ENCODE measurements around the gene UBE2V1.
"Not testable (repeated sequence)": the region's sequence is repeated elsewhere in the genome, so short reads cannot be mapped to it uniquely, and the experiment has no call there.

UBE2V1 gene

GRCh38 chr20:50113420-50114224 lies 672 bp upstream of the UBE2V1 start:
- DNase-seq = no peak

- DNase-seq = no peak
Measured at GRCh38 chr20:50111829-50112495, 988 bp downstream of the UBE2V1 start.

- DNase-seq = no peak
Measured at GRCh38 chr20:50111120-50111828, 1.7 kb downstream of the UBE2V1 start.

DNA sequence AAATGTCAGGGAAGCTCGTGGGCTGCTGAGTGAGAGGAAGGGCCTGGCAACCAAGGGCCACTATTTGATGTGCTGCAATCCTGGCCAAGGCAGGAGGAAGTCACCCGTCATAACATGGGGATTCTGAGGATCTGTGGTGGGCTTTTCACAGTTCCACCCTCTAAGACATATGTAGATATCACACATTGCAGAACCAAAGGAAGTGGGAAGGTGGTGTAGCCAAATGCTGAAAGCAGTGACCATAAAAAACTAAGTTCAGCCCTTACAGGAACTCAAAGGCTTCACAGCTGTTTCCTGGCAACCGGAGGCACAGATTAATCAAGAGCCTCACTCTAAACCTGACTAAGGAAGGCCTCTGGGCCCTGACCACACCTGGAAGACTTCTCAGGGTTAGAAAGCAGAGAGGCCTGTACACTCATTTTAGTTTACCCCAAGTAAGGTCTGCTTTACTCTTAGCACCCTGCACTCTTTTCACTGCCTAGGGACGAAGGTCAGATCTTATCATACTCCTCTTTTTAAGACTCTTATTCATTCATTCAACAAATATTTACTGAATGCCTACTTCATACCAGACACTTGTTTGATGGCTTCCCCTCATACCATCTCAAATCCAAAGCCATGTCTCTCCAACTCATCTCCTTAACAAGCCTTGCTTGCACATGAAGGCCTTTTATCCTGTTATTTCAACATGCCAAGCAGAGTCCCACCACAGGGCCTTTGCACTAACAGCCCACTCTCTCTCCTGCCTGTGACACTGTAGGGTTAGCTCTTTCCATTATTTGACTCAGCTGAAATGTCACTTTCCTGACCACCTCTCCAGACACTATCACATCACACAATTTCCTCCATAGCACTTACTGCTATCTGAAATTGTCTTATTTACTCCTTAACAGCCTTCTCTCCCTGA lies 2.6 kb downstream of the UBE2V1 start:
- DNase-seq = no peak

- DNase-seq = no peak
Measured at GRCh38 chr20:50108556-50109235, 4.3 kb downstream of the UBE2V1 start.

GRCh38 chr20:50107796-50108331 lies 5.1 kb downstream of the UBE2V1 start:
- DNase-seq = no peak

DNA sequence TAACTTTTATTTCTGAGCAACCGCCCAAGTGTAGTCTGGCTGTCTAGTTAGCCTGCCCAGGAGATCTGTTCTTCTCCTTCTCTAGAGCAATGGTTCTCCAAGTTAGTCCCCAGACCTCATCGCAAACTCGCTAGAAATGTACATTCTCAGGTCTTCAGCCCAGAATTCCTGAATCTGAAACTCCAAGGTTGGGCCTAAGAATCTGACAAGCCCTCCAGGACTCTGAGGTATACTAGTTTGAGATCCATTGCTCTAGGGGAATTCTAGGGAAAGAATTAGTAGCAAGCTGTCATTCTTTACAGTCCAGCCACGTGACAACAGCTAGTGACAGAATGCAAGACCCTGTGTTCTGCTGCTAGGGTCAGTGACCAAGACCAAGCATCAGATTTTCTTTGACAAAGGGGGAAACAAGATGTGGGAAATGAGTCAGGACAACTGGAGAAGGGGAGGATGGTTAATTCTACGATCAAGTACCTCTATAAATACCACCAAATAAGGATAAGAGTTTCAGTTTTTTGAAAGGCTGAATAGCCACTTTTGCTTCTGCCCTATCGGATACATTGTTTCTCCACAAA lies 5.8 kb downstream of the UBE2V1 start:
- DNase-seq = no peak

DNA sequence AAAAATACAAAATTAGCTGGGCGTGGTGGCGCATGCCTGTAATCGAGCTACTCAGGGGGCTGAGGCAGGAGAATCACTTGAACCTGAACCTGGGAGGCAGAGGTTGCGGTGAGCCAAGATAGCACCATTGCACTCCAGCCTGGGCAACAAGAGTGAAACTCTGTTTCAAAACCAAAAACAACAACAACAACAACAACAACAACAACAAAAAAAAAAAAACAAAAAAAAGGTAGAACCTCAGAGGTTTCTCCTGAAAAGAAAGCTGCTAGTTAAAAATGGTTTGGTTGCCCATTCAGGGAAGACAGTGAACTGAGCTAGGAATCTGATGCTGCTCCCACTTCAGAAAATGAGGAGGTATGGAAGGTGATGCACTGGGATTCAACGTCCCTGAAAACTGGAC lies 6.3 kb downstream of the UBE2V1 start:
- not testable (repeated sequence) for DNase-seq

DNA sequence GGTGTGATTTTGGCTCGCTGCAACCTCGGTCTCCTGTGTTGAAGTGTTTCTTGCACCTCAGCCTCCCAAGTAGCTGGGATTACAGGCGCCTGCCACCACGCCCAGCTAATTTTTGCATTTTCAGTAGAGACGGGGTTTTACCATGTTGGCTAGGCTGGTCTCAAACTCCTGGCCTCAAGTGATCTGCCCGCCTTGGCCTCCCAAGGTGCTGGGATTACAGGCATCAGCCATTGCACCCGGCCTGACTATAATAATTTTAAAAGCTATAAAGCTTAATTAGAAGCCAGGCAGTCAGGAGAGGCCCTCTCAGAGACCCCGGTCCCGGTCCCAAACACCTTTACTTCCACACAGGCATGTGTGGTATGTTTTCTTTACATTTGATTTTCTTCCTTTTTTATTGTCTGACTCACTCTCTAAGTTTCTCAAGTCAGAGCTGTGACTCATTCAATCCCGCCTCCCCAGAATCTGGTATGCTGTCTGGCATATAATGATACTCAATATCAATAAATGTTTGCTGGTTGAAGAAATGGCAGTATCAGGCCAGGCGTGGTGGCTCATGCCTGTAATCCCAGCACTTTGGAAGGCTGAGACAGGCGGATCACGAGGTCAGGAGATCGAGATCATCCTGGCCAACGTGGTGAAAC lies 9.4 kb downstream of the UBE2V1 start:
- not testable (repeated sequence) for DNase-seq

DNA sequence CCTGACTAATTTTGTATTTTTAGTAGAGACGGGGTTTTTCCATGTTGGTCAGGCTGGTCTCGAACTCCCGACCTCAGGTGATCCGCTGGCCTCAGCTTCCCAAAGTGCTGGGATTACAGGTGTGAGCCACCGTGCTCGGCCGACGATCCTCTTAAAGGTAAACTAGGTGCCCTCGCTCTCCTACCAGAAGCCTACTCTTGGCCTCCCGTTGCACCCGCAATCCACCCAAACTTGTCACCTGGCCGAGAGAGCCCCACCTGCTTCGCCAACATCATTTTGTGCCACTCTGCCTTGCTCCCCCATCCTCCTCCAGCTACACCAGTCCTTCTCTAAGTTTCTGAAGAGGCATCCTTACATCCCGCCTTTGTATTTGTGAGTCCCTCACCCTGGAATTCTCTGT lies 10.4 kb downstream of the UBE2V1 start:
- DNase-seq = not testable (repeated sequence)

DNA sequence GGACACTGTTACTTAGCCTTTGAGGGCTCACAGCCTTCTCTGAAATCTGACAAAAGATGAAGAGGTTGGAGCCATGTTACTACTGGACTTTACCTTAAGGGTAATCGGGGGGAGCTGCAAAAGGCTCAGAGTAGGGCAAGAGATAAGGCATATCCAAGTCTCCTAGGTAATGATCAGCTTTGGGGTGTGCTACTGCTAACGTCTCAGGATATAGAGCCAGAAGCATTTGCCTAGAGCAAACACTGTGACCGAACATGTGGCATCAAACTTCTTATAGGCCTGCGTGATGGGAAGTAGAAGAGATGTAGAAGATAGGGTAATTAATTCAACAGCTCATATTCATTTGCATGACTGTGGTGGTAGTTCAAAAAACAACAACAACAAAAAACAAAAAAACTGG lies 11.1 kb downstream of the UBE2V1 start:
- no peak for DNase-seq

- no peak for DNase-seq
Measured at GRCh38 chr20:50101281-50101680, 11.7 kb downstream of the UBE2V1 start.

DNA sequence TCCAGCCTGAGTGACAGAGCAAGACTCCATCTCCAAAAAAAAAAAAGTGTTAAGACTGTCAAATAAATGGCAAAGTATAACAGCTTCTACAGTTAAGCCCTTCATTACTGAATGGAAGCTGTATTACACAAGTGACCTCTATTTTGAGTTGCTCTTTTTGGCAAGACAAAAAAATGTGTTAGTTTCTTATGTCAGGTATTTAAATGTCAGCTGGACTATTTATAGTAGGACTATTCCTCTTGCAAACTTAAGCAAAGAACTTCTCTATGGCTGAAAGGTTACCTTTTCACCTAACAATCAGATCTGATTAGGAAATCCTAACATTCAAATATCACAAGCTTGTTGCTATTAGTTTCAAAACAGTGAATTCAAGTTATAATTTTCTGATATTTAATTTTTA lies 12.4 kb downstream of the UBE2V1 start:
- no peak for DNase-seq

DNA sequence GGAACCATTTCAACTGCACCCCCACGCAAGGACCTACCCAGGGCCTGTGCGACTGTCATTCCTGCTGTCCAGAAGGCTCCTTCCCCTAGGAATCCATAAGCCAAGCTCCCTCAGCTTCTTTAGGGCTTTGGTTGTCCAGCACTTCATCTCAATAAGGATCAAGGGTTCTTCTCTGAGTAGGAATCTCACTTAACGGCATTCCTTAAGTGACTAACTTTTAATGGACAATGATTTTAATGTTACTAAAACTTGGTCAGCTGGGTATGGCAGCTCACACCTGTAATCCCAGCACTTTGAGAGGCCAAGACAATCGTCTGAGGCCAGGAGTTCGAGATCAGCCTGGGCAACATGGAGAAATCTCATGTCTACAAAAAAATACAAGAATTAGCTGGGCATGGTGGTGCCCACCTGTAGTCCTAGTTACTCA lies 13.4 kb downstream of the UBE2V1 start:
- no peak for DNase-seq

DNA sequence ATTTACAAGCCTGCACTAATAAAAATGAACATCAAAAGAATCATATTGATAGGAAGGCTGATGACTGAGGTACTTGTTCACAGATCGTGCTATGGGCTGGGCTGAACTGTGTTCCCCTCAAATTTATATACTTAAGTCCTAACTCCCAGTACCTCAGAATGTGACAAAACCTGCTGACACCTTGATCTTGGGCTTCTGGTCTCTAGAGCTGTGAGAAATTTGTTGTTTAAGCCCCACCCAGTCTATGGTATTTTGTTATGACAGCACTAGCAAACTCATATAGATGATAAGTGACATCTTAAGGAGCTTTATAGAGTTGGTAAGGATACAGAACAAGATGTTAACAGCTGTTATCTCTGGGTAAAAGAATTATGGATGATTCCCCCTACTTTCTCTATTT lies 13.8 kb downstream of the UBE2V1 start:
- DNase-seq = no peak

- no peak for DNase-seq
Measured at GRCh38 chr20:50098259-50098658, 14.7 kb downstream of the UBE2V1 start.

DNA sequence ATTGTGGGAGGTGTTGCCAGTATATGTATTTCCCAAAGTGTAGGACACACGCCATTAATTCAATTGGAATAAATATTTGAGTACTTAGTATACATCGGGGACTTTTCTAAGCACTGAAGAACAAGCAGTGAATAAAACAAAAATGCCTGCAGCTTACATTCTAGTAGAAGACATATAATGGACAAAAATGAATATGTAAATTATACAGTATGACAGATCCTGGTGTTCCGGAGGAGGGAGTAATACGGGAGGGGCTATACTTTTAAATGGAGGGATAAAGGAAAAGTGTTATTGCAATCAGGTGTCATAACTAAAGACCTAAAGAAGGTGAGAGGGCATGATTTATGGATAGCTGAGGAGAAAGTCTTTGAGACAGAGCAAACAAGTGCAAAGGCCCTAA lies 15.1 kb downstream of the UBE2V1 start:
- DNase-seq = no peak

DNA sequence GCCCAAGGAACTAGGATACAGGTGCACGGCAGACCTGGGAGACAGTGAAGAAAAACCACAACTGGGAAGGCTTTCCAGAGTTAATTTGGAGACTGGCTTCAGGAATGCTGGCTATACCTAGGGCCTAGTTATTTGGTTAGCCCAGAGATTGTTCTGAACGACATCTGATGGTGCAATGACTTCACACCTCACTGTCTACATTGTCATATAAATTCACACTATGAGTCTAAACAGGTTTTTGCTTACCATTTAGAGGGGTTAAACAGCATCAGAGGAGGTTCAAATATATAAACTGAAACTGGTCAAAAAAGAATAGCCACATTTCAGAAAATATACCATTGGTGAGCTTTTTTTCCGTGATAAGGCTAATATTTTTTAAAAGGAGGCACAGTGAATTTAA lies 16.7 kb downstream of the UBE2V1 start:
- no peak for DNase-seq

GRCh38 chr20:50095476-50096078 lies 17.4 kb downstream of the UBE2V1 start:
- DNase-seq = no peak

- no peak for DNase-seq
Measured at GRCh38 chr20:50094522-50094921, 18.4 kb downstream of the UBE2V1 start.

- DNase-seq = no peak
Measured at GRCh38 chr20:50093240-50093639, 19.7 kb downstream of the UBE2V1 start.

All from SHP77 treated with DMSO at 0.1 percent for 48 hours (cell line).